Endothelial cell of umbilical vein (primary cell): ENCODE measurements around the gene CACNA1A. TPM values are rescaled to one million over a fixed set of nuclear protein-coding genes. Genes with fewer than 3 reads are reported as not detected.

Source experiments
- BruUV-seq: library from RNA; stranded (reverse); fragments of 400-500 nt; replicated peaks from 2 replicates; lab custom pipeline; 2021; lab: Mats Ljungman, UMichigan
- CTCF ChIA-PET: fragments of 300-600, 350-600 bp; sonication (Branson Sonifier 250); formaldehyde crosslinking; loops from one replicate; lab custom pipeline; 2021; ENCODE audit warnings: antibody characterized with exemption, inconsistent platforms; lab: Charles Lee
- POLR2A ChIA-PET: fragments of 300-600, 350-600 bp; sonication (Branson Sonifier 250); formaldehyde crosslinking; loops from one replicate; lab custom pipeline; 2021; ENCODE audit warnings: antibody characterized with exemption, inconsistent platforms; lab: Charles Lee
- DNase-seq: peaks from one replicate; pipeline ENCODE4 v3.0.0-alpha.2; 2011; ENCODE audit warnings: low read depth, low spot score
- FAIRE-seq: peaks from 2 replicates; lab custom pipeline; 2011; peaks lifted over from hg19 to GRCh38; lab: Jason Lieb, UNC
- H2AFZ ChIP-seq: 2 replicates; pipeline ENCODE4 v1.6.0; 2012; ENCODE audit warnings: low read depth, low read length, control low read depth, inconsistent platforms
- H3K27ac ChIP-seq: 2 replicates; pipeline ENCODE4 v1.5.1; 2011; ENCODE audit warnings: low read depth, mild to moderate bottlenecking, control low read depth, low read length, moderate library complexity; ENCODE audit not compliant: insufficient read depth
- H3K27me3 ChIP-seq, 2 experiments: 2 replicates each; pipeline versions ENCODE4 v1.6.0 to v1.6.1; 2011; ENCODE audit warnings: low read length in 2 of 2, mixed read lengths in 1 of 2; ENCODE audit not compliant: control insufficient read depth in 2 of 2, insufficient read depth in 2 of 2
- H3K36me3 ChIP-seq, 2 experiments: 2 replicates in 1 of 2; 3 replicates in 1 of 2; pipeline ENCODE4 v1.5.1; 2011; ENCODE audit warnings: low read length in 2 of 2, mild to moderate bottlenecking in 1 of 2, moderate library complexity in 1 of 2; ENCODE audit not compliant: control insufficient read depth in 2 of 2, insufficient read depth in 2 of 2; ENCODE audit errors: extremely low read depth in 1 of 2
- H3K4me1 ChIP-seq: 3 replicates; pipeline ENCODE4 v1.5.1; 2011; ENCODE audit warnings: mild to moderate bottlenecking, low read length; ENCODE audit not compliant: control insufficient read depth, insufficient read depth; ENCODE audit errors: extremely low read depth
- H3K4me2 ChIP-seq: 2 replicates; pipeline ENCODE4 v1.6.1; 2011; ENCODE audit warnings: low read length, control low read depth, mixed read lengths; ENCODE audit not compliant: insufficient read depth
- H3K4me3 ChIP-seq, 3 experiments: fragments of 200-600 bp in 1 of 3; sonication (generic), shearing (Covaris generic) in 1 of 3; replicated peaks in 1 of 3; 2 replicates each; pipeline ENCODE4 v1.5.1; 2011 to 2016; ENCODE audit warnings: control low read depth in 3 of 3, low read length in 3 of 3, mild to moderate bottlenecking in 2 of 3, inconsistent platforms in 1 of 3, low read depth in 1 of 3, moderate library complexity in 1 of 3; ENCODE audit not compliant: insufficient read depth in 1 of 3
- H3K79me2 ChIP-seq: 2 replicates; pipeline ENCODE4 v1.6.0; 2012; ENCODE audit warnings: low read length, inconsistent platforms; ENCODE audit not compliant: control insufficient read depth, insufficient read depth
- H3K9ac ChIP-seq: replicated peaks from 2 replicates; pipeline ENCODE3; 2011; ENCODE audit warnings: low read length, control low read depth; ENCODE audit not compliant: insufficient read depth; ENCODE audit errors: extremely low read depth
- H3K9me1 ChIP-seq: replicated peaks from 3 replicates; pipeline ENCODE4 v1.6.0; 2011; ENCODE audit warnings: mild to moderate bottlenecking, low read length; ENCODE audit not compliant: control insufficient read depth, insufficient read depth; ENCODE audit errors: extremely low read depth
- H3K9me3 ChIP-seq: replicated peaks from 2 replicates; pipeline ENCODE4 v1.5.1; 2012; ENCODE audit warnings: low read length, inconsistent platforms; ENCODE audit not compliant: control insufficient read depth, insufficient read depth
- H4K20me1 ChIP-seq: replicated peaks from 2 replicates; pipeline ENCODE3; 2011; ENCODE audit warnings: mild to moderate bottlenecking, low read length; ENCODE audit not compliant: control insufficient read depth, insufficient read depth; ENCODE audit errors: extremely low read depth
- CTCF ChIP-seq, 2 donors: IDR thresholded peaks; 1 replicate in 1 of 2; 2 replicates in 1 of 2; pipeline ENCODE4 v1.5.1; 2011; ENCODE audit warnings: low read length in 2 of 2, mild to moderate bottlenecking in 2 of 2, moderate library complexity in 2 of 2, control low read depth in 1 of 2, inconsistent platforms in 1 of 2, low read depth in 1 of 2; ENCODE audit not compliant: insufficient read depth in 1 of 2; ENCODE audit errors: extremely low read depth in 1 of 2
- EZH2 ChIP-seq: IDR thresholded peaks from 2 replicates; pipeline ENCODE4 v1.6.1; 2012; ENCODE audit warnings: borderline replicate concordance, low read depth, mild to moderate bottlenecking, moderate library complexity, low read length, inconsistent platforms; ENCODE audit not compliant: severe bottlenecking
- FOS ChIP-seq: IDR thresholded peaks from 2 replicates; pipeline ENCODE4 v1.6.1; 2011; ENCODE audit warnings: mild to moderate bottlenecking, low read length, moderate library complexity, borderline replicate concordance; ENCODE audit not compliant: insufficient read depth
- GATA2 ChIP-seq: IDR thresholded peaks from 2 replicates; pipeline ENCODE4 v1.7.0; 2011; ENCODE audit warnings: low read depth, mild to moderate bottlenecking, moderate library complexity, mixed read lengths, low read length; ENCODE audit not compliant: insufficient read length, insufficient read depth
- JUN ChIP-seq: IDR thresholded peaks from 2 replicates; pipeline ENCODE4 v1.6.1; 2011; ENCODE audit warnings: borderline replicate concordance, low read depth; ENCODE audit not compliant: insufficient read length, insufficient read depth
- MAX ChIP-seq: IDR thresholded peaks from 2 replicates; pipeline ENCODE4 v1.6.1; 2011; ENCODE audit not compliant: insufficient read depth, insufficient read length
- MYC ChIP-seq: IDR thresholded peaks from one replicate; pipeline ENCODE4 v1.6.1; 2011; ENCODE audit warnings: mild to moderate bottlenecking, low read depth, low read length
- POLR2A ChIP-seq: IDR thresholded peaks from 2 replicates; pipeline ENCODE4 v1.6.1; 2012; ENCODE audit warnings: low read depth, mild to moderate bottlenecking, control low read depth, low read length
- POLR2AphosphoS5 ChIP-seq: IDR thresholded peaks from 2 replicates; pipeline ENCODE4 v1.6.1; 2012; ENCODE audit warnings: low read depth, mild to moderate bottlenecking, control low read depth, low read length, moderate library complexity; ENCODE audit not compliant: insufficient read depth
- dilution Hi-C: fragments of 300-500 bp; cut with MboI; formaldehyde crosslinking; loops from one replicate; pipeline ENCODE4 v1.15.0; 2019; ENCODE audit warnings: low sequenced_read_pairs; ENCODE audit not compliant: extremely low pct_ligation_motif_present
- intact Hi-C: fragments of 100-400 bp; cut with micrococcal nuclease; formaldehyde crosslinking; loops from one replicate; pipeline ENCODE4 v1.10.0; 2022
- polyA plus RNA-seq, 4 experiments: library from polyadenylated mRNA; depleted of rRNA in 3 of 4; stranded (reverse) in 3 of 4; unstranded in 1 of 4; fragments of >200 nt; gene quantifications; 2 replicates each; pipeline versions ENCODE4 v1.2.1 to v1.2.3, GENCODE V29; 2011 to 2012; ENCODE audit warnings: missing spikeins in 1 of 4
- total RNA-seq: library from RNA; stranded (reverse); gene quantifications from 2 replicates; pipeline ENCODE4 v1.2.3, GENCODE V29; 2021

Gene CACNA1A
- total and polyA plus RNA-seq, 2 donors (not counting 3 experiments of a cell fraction or from before 2014, with no cell fraction given): 0.17 to 0.38 TPM

- H3K9ac ChIP-seq: no peak overlapping the region
- H3K36me3 ChIP-seq: no peaks in the 10 kb centered on the region
- DNase-seq (no peak), FAIRE-seq (no peak)
- no peak overlapping the region for H3K4me3 ChIP-seq
- intact Hi-C loops: no loop called here
- no peaks in the 10 kb centered on the region for H3K9me3 ChIP-seq
- ChIA-PET POLR2A (no interaction called here), CTCF (no interaction called here)
- no peaks in the 10 kb centered on the region for H3K79me2 ChIP-seq
- no TSS peak for BruUV-seq
- no peak overlapping the region for H3K27ac ChIP-seq
- H3K4me2 ChIP-seq: no peak overlapping the region
- peaks cover 0 to 1% of the 10 kb centered on the region in 2 experiments for H3K27me3 ChIP-seq
- H3K9me1 ChIP-seq: no peaks in the 10 kb centered on the region
- no peak overlapping the region for H2AFZ ChIP-seq
- H3K4me1 ChIP-seq: no peaks in the 10 kb centered on the region
- no peak for TF ChIP-seq POLR2A
- dilution Hi-C loops: no loop called here
- H4K20me1 ChIP-seq: no peaks in the 10 kb centered on the region
Observed at GRCh38 chr19:13461536-13461935, 44.7 kb downstream of the CACNA1A start.

- no peak for DNase-seq
- no peak overlapping the region for H3K4me3 ChIP-seq
- H3K4me1 ChIP-seq: no peaks in the 10 kb centered on the region
- POLR2A ChIA-PET: no interaction called here
- intact Hi-C loops (no loop called here), dilution Hi-C loops (no loop called here)
- no peaks in the 10 kb centered on the region for H4K20me1 ChIP-seq
- H3K36me3 ChIP-seq: no peaks in the 10 kb centered on the region
- no peak for FAIRE-seq
- CTCF ChIA-PET: no interaction called here
- H3K27me3 ChIP-seq: peaks cover 0 to 1% of the 10 kb centered on the region in 2 experiments
- H3K9ac ChIP-seq: no peak overlapping the region
- no peaks in the 10 kb centered on the region for H3K9me1 ChIP-seq
- H3K79me2 ChIP-seq: no peaks in the 10 kb centered on the region
- H3K9me3 ChIP-seq: no peaks in the 10 kb centered on the region
- H3K4me2 ChIP-seq: no peak overlapping the region
- no peak for TF ChIP-seq POLR2A
- no peak for TF ChIP-seq MYC
- no peak for TF ChIP-seq POLR2AphosphoS5
- TF ChIP-seq JUN: no peak
- TF ChIP-seq GATA2: no peak
- no peak for TF ChIP-seq CTCF (IDR thresholded peaks at IDR 0.05; ENCODE audit: extremely low read depth in 1 of 2, insufficient read depth in 1 of 2, low read depth in 1 of 2, low read length in 2 of 2)
- TF ChIP-seq MAX: no peak
- TF ChIP-seq EZH2: no peak
- TF ChIP-seq FOS: no peak
- no TSS peak for BruUV-seq
- H3K27ac ChIP-seq: no peak overlapping the region
- no peak overlapping the region for H2AFZ ChIP-seq
Observed at GRCh38 chr19:13460045-13460444, 46.2 kb downstream of the CACNA1A start.
